HG03457 (cell line): ENCODE data around the gene ENDOV.

ENCODE experiments used
- ATAC-seq: cut with Tn5 transposase; IDR thresholded peaks from one replicate; pipeline ENCODE4 v1.9.1; 2021; ENCODE audit warnings: moderate number of reproducible peaks; ENCODE audit not compliant: unreplicated experiment

ENDOV gene

GRCh38 chr17:80447790-80448189 is 32.8 kb downstream of the ENDOV start:
- ATAC-seq = no peak

- ATAC-seq = no peak
These were observed 34.4 kb downstream of the ENDOV start for GRCh38 chr17:80449194-80449929.

GRCh38 chr17:80449930-80450576 is 35.1 kb downstream of the ENDOV start:
- ATAC-seq = no peak

GRCh38 chr17:80451104-80451775 is 36.3 kb downstream of the ENDOV start:
- ATAC-seq = no peak

- ATAC-seq = no peak
These were observed 37.4 kb downstream of the ENDOV start for GRCh38 chr17:80452173-80452915.

GRCh38 chr17:80453126-80453997 is 38.4 kb downstream of the ENDOV start:
- no peak for ATAC-seq

GRCh38 chr17:80453998-80454556 is 39.1 kb downstream of the ENDOV start:
- ATAC-seq = no peak

- ATAC-seq = peak; percentile 71
These were observed 39.8 kb downstream of the ENDOV start for GRCh38 chr17:80454557-80455335.

GRCh38 chr17:80455336-80455710 is 40.4 kb downstream of the ENDOV start:
- ATAC-seq = peak; percentile 15

GRCh38 chr17:80455784-80456183 is 40.8 kb downstream of the ENDOV start:
- no peak for ATAC-seq

- no peak for ATAC-seq
These were observed 41.7 kb downstream of the ENDOV start for GRCh38 chr17:80456465-80457235.

- no peak for ATAC-seq
These were observed 42.4 kb downstream of the ENDOV start for GRCh38 chr17:80457236-80457856.

GRCh38 chr17:80458016-80458415 is 43.0 kb downstream of the ENDOV start:
- ATAC-seq = no peak

GRCh38 chr17:80459234-80459633 is 44.3 kb downstream of the ENDOV start:
- no peak for ATAC-seq

- ATAC-seq = no peak
These were observed 45.5 kb downstream of the ENDOV start for GRCh38 chr17:80460429-80460834.

GRCh38 chr17:80461528-80462160 is 46.7 kb downstream of the ENDOV start:
- ATAC-seq = no peak

- ATAC-seq = no peak
These were observed 48.9 kb downstream of the ENDOV start for GRCh38 chr17:80463784-80464400.
